Tibial nerve (tissue), 4 donors: ENCODE data around the gene CDK5. TPM values are rescaled to one million over a fixed set of nuclear protein-coding genes. Genes with fewer than 3 reads are reported as not detected.
A peak's percentile ranks its signal among the peaks of the same experiment; 100 is the strongest.

Source experiments
- DNase-seq, 2 donors: peaks; one replicate each; pipeline ENCODE4 v3.0.0-alpha.2; 2019; ENCODE audit warnings: low spot score in 2 of 2
- H3K27ac ChIP-seq, 4 donors: fragments of 200-600 bp; sonication (generic) in 3 of 4; one replicate each; pipeline ENCODE4 v1.5.1; 2017 to 2019; ENCODE audit warnings: mild to moderate bottlenecking in 1 of 4
- H3K27me3 ChIP-seq, 2 donors: fragments of 200-600 bp; sonication (generic) in 1 of 2; one replicate each; pipeline versions ENCODE4 v1.5.1 to v1.6.0; 2017 to 2019
- H3K36me3 ChIP-seq, 3 donors: fragments of 200-600 bp; sonication (generic); one replicate each; pipeline ENCODE4 v1.5.1; 2018 to 2019
- H3K4me1 ChIP-seq, 4 donors: fragments of 200-600 bp; sonication (generic) in 3 of 4; one replicate each; pipeline ENCODE4 v1.5.1; 2017 to 2019
- H3K4me3 ChIP-seq, 4 donors: fragments of 200-600 bp; sonication (generic) in 3 of 4; one replicate each; pipeline ENCODE4 v1.5.1; 2017 to 2019; ENCODE audit warnings: mild to moderate bottlenecking in 1 of 4, moderate library complexity in 1 of 4
- H3K9me3 ChIP-seq, 4 donors: fragments of 200-600 bp; sonication (generic) in 3 of 4; one replicate each; pipeline ENCODE4 v1.5.1; 2017 to 2019
- CTCF ChIP-seq, 5 experiments: fragments of 200-600 bp in 3 of 5; fragments of 450-650 bp in 2 of 5; sonication (generic) in 3 of 5; IDR thresholded peaks; one replicate each; pipeline ENCODE4 v1.5.1; 2016 to 2019; ENCODE audit warnings: antibody characterized with exemption in 5 of 5, mild to moderate bottlenecking in 3 of 5, moderate library complexity in 2 of 5
- EP300 ChIP-seq, 2 donors: sonication (generic); formaldehyde crosslinking; IDR thresholded peaks; one replicate each; pipeline ENCODE4 v1.6.1; 2017; ENCODE audit warnings: antibody characterized with exemption in 2 of 2, mild to moderate bottlenecking in 1 of 2
- POLR2A ChIP-seq, 2 donors: fragments of 450-650 bp; IDR thresholded peaks; one replicate each; pipeline ENCODE4 v1.6.1; 2017; ENCODE audit warnings: antibody characterized with exemption in 2 of 2, mild to moderate bottlenecking in 2 of 2, moderate library complexity in 2 of 2
- WGBS, 2 donors: methylation state at CpG; one replicate each; pipeline ENCODE4 v1.1.5; 2018; 5-methylcytosine and 5-hydroxymethylcytosine counted together
- total RNA-seq, 4 donors: library from RNA; depleted of rRNA; stranded (reverse); fragments of >200 nt; gene quantifications; one replicate each; pipeline ENCODE4 v1.1.0, GENCODE V29; 2016

Gene CDK5
- total RNA-seq, 4 donors from 2014 or later = 3.6 to 13.1 (median 7.1) TPM

- peak overlapping the region; percentile 93 to 97 (median 96) for H3K27ac ChIP-seq
- H3K4me3 ChIP-seq = peak overlapping the region; percentile 39 to 91 (median 79)
- peaks cover 0 to 53% (median 42%) of the 10 kb centered on the region in 4 donors for H3K4me1 ChIP-seq
- peaks cover 0 to 22% (median 0%) of the 10 kb centered on the region in 3 donors for H3K36me3 ChIP-seq
- no peaks in the 10 kb centered on the region for H3K9me3 ChIP-seq
- peak; percentile 95 to 97 for DNase-seq
- no peaks in the 10 kb centered on the region for H3K27me3 ChIP-seq
- 0% methylated on average over 21 to 39 of the region's 46 CpGs for WGBS, 2 donors
- TF ChIP-seq POLR2A (IDR thresholded peaks at IDR 0.05) (peak; percentile 77 to 97), CTCF (IDR thresholded peaks at IDR 0.05) (peak in 2 of 5 experiments; percentile 27 to 28), EP300 (IDR thresholded peaks at IDR 0.05) (peak; percentile 93 to 98)
Observed at GRCh38 chr7:151057989-151058780, 488 bp upstream of the CDK5 start.

DNA sequence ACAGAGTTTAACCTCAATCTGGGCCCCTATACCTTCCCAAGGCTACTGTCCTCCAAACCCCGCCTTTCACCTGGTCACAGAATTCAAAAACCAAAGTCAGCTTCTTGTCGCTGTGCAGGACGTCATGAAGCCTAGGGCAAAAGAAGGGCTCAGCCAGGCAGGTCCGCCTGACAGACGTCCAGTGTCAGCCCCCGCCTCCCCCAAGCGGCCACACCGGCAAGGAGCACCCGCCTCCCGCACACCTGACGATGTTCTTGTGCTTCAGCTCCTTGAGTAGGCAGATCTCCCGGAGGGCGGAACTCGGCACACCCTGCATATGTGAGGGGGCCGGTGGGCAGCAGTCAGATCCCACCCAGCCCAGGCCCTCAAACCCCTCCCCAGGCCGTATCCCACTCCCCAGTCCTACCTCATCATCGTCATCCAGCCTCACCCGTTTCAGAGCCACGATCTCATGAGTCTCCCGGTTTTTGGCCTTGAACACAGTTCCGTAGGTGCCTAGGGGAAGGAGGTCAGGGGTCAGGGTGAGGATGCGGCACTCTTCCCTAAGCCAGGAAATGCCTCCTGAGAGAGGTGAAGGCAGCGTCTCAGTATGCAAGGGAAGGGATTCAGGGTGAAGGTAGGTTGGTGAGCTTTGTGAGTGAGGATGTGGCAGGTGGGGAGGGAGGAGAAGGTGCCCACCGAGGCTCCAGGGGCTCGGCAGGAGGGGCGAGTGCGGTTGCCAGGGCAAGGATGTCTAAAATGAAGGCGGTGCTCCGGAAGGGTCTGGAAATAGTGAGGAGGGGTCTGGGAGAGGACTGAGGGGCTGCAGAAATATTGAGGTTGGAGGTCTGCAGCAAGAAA is 811 bp downstream of the CDK5 start:
- Histone ChIP-seq H3K27me3 (peaks cover 0 to 6% of the 10 kb centered on the region in 2 donors), H3K27ac (peak overlapping the region in 2 of 4 donors; percentile 95 to 97), H3K4me3 (peak overlapping the region; percentile 39 to 91 (median 79)), H3K9me3 (no peaks in the 10 kb centered on the region), H3K4me1 (peaks cover 0 to 40% (median 32%) of the 10 kb centered on the region in 4 donors), H3K36me3 (peaks cover 0 to 35% (median 0%) of the 10 kb centered on the region in 3 donors)
- 21 to 38% methylated on average over 17 to 29 of the region's 29 CpGs for WGBS, 2 donors
- TF ChIP-seq CTCF (IDR thresholded peaks at IDR 0.05) (no peak), EP300 (IDR thresholded peaks at IDR 0.05) (no peak), POLR2A (IDR thresholded peaks at IDR 0.05) (no peak)
- DNase-seq = no peak

DNA sequence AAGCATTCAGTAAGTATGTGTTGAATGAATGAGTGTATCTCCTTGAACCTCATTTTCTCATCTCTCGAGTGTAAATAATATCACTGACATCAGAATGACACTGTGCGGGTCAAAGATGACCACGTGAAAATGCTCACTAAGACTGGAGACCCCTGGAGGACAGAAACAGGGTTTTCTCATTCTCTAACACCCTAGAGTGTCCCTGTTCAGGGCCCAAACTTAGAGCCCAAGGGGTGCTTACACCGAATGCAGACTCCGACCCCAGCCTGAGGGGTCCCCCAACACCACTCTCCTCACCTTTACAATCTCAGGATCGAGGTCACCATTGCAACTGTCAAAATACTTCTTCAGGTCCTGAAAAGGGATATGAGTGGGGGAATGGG is 1.4 kb downstream of the CDK5 start:
- 81 to 86% methylated on average over 6 of the region's 6 CpGs for WGBS, 2 donors
- no peak for DNase-seq
- TF ChIP-seq CTCF (IDR thresholded peaks at IDR 0.05) (no peak), EP300 (IDR thresholded peaks at IDR 0.05) (no peak), POLR2A (IDR thresholded peaks at IDR 0.05) (no peak)
- H3K27ac ChIP-seq = no peak overlapping the region
- H3K36me3 ChIP-seq = peaks cover 0 to 36% (median 0%) of the 10 kb centered on the region in 3 donors
- no peak overlapping the region for H3K4me3 ChIP-seq
- no peaks in the 10 kb centered on the region for H3K9me3 ChIP-seq
- H3K4me1 ChIP-seq = peaks cover 0 to 38% (median 27%) of the 10 kb centered on the region in 4 donors
- peaks cover 0 to 6% of the 10 kb centered on the region in 2 donors for H3K27me3 ChIP-seq

DNA sequence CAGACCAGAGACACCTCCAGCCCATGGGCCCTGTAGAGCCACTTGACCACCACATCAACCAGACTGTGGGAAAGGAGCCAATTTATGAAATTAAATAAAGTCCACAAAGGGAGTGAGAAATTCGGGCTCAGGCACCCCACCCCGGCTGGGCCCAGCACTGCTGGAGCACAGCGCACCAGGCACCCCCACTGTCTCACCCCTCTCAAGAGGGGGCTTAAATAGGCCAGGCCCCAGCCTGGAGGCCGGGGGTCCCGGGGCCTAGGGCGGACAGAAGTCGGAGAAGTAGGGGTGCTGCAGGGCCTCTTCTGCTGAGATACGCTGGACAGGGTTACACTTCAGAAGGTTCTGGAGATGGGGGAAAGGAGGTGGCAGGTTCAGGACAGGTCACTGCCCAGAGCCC is 3.9 kb downstream of the CDK5 start:
- WGBS, 2 donors = 93% methylated on average over 8 of the region's 8 CpGs
- Histone ChIP-seq H3K27ac (no peak overlapping the region), H3K9me3 (no peaks in the 10 kb centered on the region), H3K27me3 (peaks cover 0 to 6% of the 10 kb centered on the region in 2 donors), H3K4me3 (no peak overlapping the region), H3K36me3 (peaks cover 0 to 36% (median 0%) of the 10 kb centered on the region in 3 donors), H3K4me1 (peaks cover 0 to 29% (median 16%) of the 10 kb centered on the region in 4 donors)
- TF ChIP-seq EP300 (IDR thresholded peaks at IDR 0.05) (no peak), POLR2A (IDR thresholded peaks at IDR 0.05) (no peak), CTCF (IDR thresholded peaks at IDR 0.05) (no peak)
- no peak for DNase-seq
